A549 treated with dexamethasone at 1 μM for 4 hours (cell line): Measurements from ENCODE around the gene SPRR2G. TPM values are rescaled to one million over a fixed set of nuclear protein-coding genes. Genes with fewer than 3 reads are reported as not detected.

ENCODE experiments used
- total RNA-seq: library from RNA; stranded (reverse); fragments of 200-300 nt; extraction: Qiagen RNA extraction; gene quantifications from 5 replicates; pipeline ENCODE4 v1.2.3, GENCODE V29; 2022

The SPRR2G gene
- not detected in 5 replicates for total RNA-seq

DNA sequence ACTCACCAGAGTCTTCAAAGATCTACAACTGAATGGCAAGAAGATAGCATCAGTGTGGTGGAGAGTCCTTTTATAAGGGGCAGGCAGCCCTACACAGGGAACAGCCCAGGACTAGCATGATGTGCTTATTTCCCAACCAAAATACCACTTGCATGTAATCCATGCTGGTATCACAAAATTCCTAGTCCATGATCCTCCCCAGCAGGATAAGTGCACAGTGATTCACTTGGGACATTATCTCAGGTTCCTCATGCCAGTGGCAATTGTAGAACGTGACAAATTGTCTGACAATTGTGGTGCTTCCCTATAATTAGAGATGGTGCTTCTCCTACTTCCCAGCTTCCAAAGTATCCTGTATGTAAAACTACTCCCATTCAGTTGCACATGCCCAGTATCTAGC lies at the start of gene SPRR2G:
TSS of gene SPRR2G (minus strand) at position 45 of the 400 bp plus-strand sequence. CDS start 780 bp downstream, outside the sequence.

DNA sequence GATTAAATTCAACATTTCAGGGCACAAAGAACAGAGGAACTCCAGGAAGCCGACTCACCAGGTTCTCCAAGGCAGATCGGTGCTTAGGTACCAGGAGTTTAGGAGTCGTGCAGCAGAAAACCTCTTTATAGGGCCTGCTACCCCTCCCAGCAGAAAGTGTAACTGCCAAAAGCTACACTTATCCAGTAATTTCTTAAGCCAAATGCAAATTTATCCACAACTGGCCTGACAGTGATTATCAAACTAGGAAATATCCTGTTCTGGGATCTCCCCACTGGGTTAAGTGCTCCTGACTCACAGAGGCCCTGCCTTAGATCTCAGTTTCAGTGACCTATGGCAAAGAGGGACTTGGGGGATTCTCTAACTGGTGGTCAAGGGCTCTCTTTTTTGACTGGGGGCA lies 37.3 kb downstream of the SPRR2G start, which contains the start of gene SPRR2F:
TSS of gene SPRR2F (minus strand) at position 101 of the 400 bp plus-strand sequence. CDS start 783 bp downstream, outside the sequence.

Other genes starting within 250 kb of the SPRR2G start
- gene IVL, start 242.3 kb downstream of the SPRR2G start, total RNA-seq, result 0.05 to 0.12 TPM (median 0.09 TPM) in 5 replicates
- gene SPRR5, start 203.7 kb downstream of the SPRR2G start, total RNA-seq, result not detected in 5 replicates
- gene SPRR4, start 180.2 kb downstream of the SPRR2G start, total RNA-seq, result not detected in 5 replicates
- not detected in 5 replicates for gene SPRR1A, start 166.8 kb downstream of the SPRR2G start, total RNA-seq
- gene SPRR3, start 149.1 kb downstream of the SPRR2G start, total RNA-seq, result not detected in 5 replicates
- not detected in 5 replicates for gene SPRR1B, start 119.7 kb downstream of the SPRR2G start, total RNA-seq
- gene SPRR2D, start 109.8 kb downstream of the SPRR2G start, total RNA-seq, result not detected in 5 replicates
- gene SPRR2A, start 93.4 kb downstream of the SPRR2G start, total RNA-seq, result 0.12 TPM in 1 of 5 replicates, not detected in the others
- not detected in 5 replicates for gene SPRR2B, start 79.3 kb downstream of the SPRR2G start, total RNA-seq
- not detected in 5 replicates for gene SPRR2E, start 56.4 kb downstream of the SPRR2G start, total RNA-seq
- gene SPRR2F, start 37.4 kb downstream of the SPRR2G start, total RNA-seq, result not detected in 5 replicates
- not detected in 5 replicates for gene LELP1, start 52.5 kb upstream of the SPRR2G start, total RNA-seq
- 0.10 TPM in 1 of 5 replicates, not detected in the others for gene PRR9, start 66.7 kb upstream of the SPRR2G start, total RNA-seq
- gene LORICRIN, start 108.8 kb upstream of the SPRR2G start, total RNA-seq, result not detected in 5 replicates
- not detected in 5 replicates for gene PGLYRP3, start 162.1 kb upstream of the SPRR2G start, total RNA-seq
- gene PGLYRP4, start 198.0 kb upstream of the SPRR2G start, total RNA-seq, result not detected in 5 replicates
- 0.49 to 0.92 TPM (median 0.54 TPM) in 5 replicates for gene S100A9, start 207.0 kb upstream of the SPRR2G start, total RNA-seq
- not detected in 5 replicates for gene S100A12, start 224.7 kb upstream of the SPRR2G start, total RNA-seq
- gene S100A8, start 240.2 kb upstream of the SPRR2G start, total RNA-seq, result not detected in 5 replicates